IgD-negative memory B cell (primary cell): ENCODE results near the gene OLFM4. TPM values are rescaled to one million over a fixed set of nuclear protein-coding genes. Genes with fewer than 3 reads are reported as not detected.

Experiments used
- H3K27ac Mint-ChIP-seq, 3 donors: one replicate each; pipeline ENCODE4 v1.8.0; 2020 to 2022; ENCODE audit warnings: mild to moderate bottlenecking in 3 of 3, mixed read lengths in 3 of 3, moderate library complexity in 1 of 3
- H3K27me3 Mint-ChIP-seq: one replicate; pipeline ENCODE4 v1.8.0; 2021; ENCODE audit warnings: mixed read lengths
- H3K36me3 Mint-ChIP-seq: one replicate; pipeline ENCODE4 v1.8.0; 2020; ENCODE audit warnings: mild to moderate bottlenecking, mixed read lengths
- H3K4me1 Mint-ChIP-seq, 3 donors: one replicate each; pipeline ENCODE4 v1.8.0; 2020 to 2022; ENCODE audit warnings: mixed read lengths in 3 of 3, mild to moderate bottlenecking in 1 of 3
- H3K4me3 Mint-ChIP-seq, 4 donors: one replicate each; pipeline ENCODE4 v1.8.0; 2020 to 2022; ENCODE audit warnings: mild to moderate bottlenecking in 4 of 4, mixed read lengths in 4 of 4, moderate library complexity in 3 of 4
- H3K9me3 Mint-ChIP-seq, 3 donors: one replicate each; pipeline ENCODE4 v1.8.0; 2020 to 2021; ENCODE audit warnings: mixed read lengths in 3 of 3, mild to moderate bottlenecking in 1 of 3
- polyA plus RNA-seq: library from polyadenylated mRNA; unstranded; fragments of 300-500 nt; fragmentation: Illumina TruSeq; gene quantifications from one replicate; pipeline ENCODE4 v1.2.3, GENCODE V29; 2021

Gene OLFM4
- polyA plus RNA-seq, 1 donor from 2014 or later: not detected

GRCh38 chr13:53068585-53069520 is 40.2 kb downstream of the OLFM4 start:
- Mint-ChIP-seq H3K27me3 (peaks cover 4% of the 10 kb centered on the region), H3K36me3 (peaks cover 5% of the 10 kb centered on the region), H3K27ac (no peak overlapping the region), H3K4me3 (no peak overlapping the region), H3K4me1 (no peaks in the 10 kb centered on the region), H3K9me3 (peaks cover 0 to 2% (median 0%) of the 10 kb centered on the region in 3 donors)

GRCh38 chr13:53069800-53070199 is 41.2 kb downstream of the OLFM4 start:
- Mint-ChIP-seq H3K9me3 (peaks cover 0 to 2% (median 0%) of the 10 kb centered on the region in 3 donors), H3K36me3 (peaks cover 5% of the 10 kb centered on the region), H3K4me1 (no peaks in the 10 kb centered on the region), H3K4me3 (no peak overlapping the region), H3K27ac (no peak overlapping the region), H3K27me3 (peaks cover 4% of the 10 kb centered on the region)

GRCh38 chr13:53073711-53074110 is 45.1 kb downstream of the OLFM4 start:
- H3K4me3 Mint-ChIP-seq: no peak overlapping the region
- H3K27me3 Mint-ChIP-seq: peaks cover 2% of the 10 kb centered on the region
- peaks cover 0 to 4% (median 2%) of the 10 kb centered on the region in 3 donors for H3K9me3 Mint-ChIP-seq
- no peaks in the 10 kb centered on the region for H3K4me1 Mint-ChIP-seq
- no peak overlapping the region for H3K27ac Mint-ChIP-seq
- peaks cover 5% of the 10 kb centered on the region for H3K36me3 Mint-ChIP-seq

- Mint-ChIP-seq H3K4me1 (no peaks in the 10 kb centered on the region), H3K9me3 (peaks cover 0 to 8% (median 2%) of the 10 kb centered on the region in 3 donors), H3K27ac (no peak overlapping the region), H3K4me3 (no peak overlapping the region), H3K36me3 (peaks cover 5% of the 10 kb centered on the region), H3K27me3 (peaks cover 2% of the 10 kb centered on the region)
Measured at GRCh38 chr13:53074114-53074513, 45.5 kb downstream of the OLFM4 start.

- Mint-ChIP-seq H3K36me3 (peaks cover 5% of the 10 kb centered on the region), H3K27me3 (peaks cover 2% of the 10 kb centered on the region), H3K4me3 (no peak overlapping the region), H3K27ac (no peak overlapping the region), H3K9me3 (peaks cover 0 to 12% (median 2%) of the 10 kb centered on the region in 3 donors), H3K4me1 (no peaks in the 10 kb centered on the region)
Measured at GRCh38 chr13:53075356-53076041, 46.9 kb downstream of the OLFM4 start.

- Mint-ChIP-seq H3K27ac (no peak overlapping the region), H3K27me3 (peaks cover 2% of the 10 kb centered on the region), H3K9me3 (peaks cover 0 to 12% (median 0%) of the 10 kb centered on the region in 3 donors), H3K4me1 (no peaks in the 10 kb centered on the region), H3K36me3 (peaks cover 2% of the 10 kb centered on the region), H3K4me3 (no peak overlapping the region)
Measured at GRCh38 chr13:53079691-53080090, 51.1 kb downstream of the OLFM4 start.

- Mint-ChIP-seq H3K36me3 (no peaks in the 10 kb centered on the region), H3K4me1 (no peaks in the 10 kb centered on the region), H3K9me3 (peaks cover 0 to 4% (median 2%) of the 10 kb centered on the region in 3 donors), H3K4me3 (no peak overlapping the region), H3K27ac (no peak overlapping the region), H3K27me3 (no peaks in the 10 kb centered on the region)
Measured at GRCh38 chr13:53088871-53089270, 60.3 kb downstream of the OLFM4 start.

GRCh38 chr13:53089951-53090350 is 61.3 kb downstream of the OLFM4 start:
- no peaks in the 10 kb centered on the region for H3K36me3 Mint-ChIP-seq
- no peaks in the 10 kb centered on the region for H3K4me1 Mint-ChIP-seq
- no peak overlapping the region for H3K4me3 Mint-ChIP-seq
- peaks cover 0 to 4% (median 2%) of the 10 kb centered on the region in 3 donors for H3K9me3 Mint-ChIP-seq
- no peak overlapping the region for H3K27ac Mint-ChIP-seq
- no peaks in the 10 kb centered on the region for H3K27me3 Mint-ChIP-seq

GRCh38 chr13:53090461-53090860 is 61.8 kb downstream of the OLFM4 start:
- Mint-ChIP-seq H3K36me3 (no peaks in the 10 kb centered on the region), H3K27ac (no peak overlapping the region), H3K4me1 (no peaks in the 10 kb centered on the region), H3K4me3 (no peak overlapping the region), H3K27me3 (no peaks in the 10 kb centered on the region), H3K9me3 (peaks cover 0 to 4% (median 2%) of the 10 kb centered on the region in 3 donors)

GRCh38 chr13:53092931-53093330 is 64.3 kb downstream of the OLFM4 start:
- no peaks in the 10 kb centered on the region for H3K36me3 Mint-ChIP-seq
- H3K27me3 Mint-ChIP-seq: no peaks in the 10 kb centered on the region
- H3K9me3 Mint-ChIP-seq: peaks cover 0 to 4% (median 2%) of the 10 kb centered on the region in 3 donors
- no peak overlapping the region for H3K4me3 Mint-ChIP-seq
- no peak overlapping the region for H3K27ac Mint-ChIP-seq
- H3K4me1 Mint-ChIP-seq: no peaks in the 10 kb centered on the region

GRCh38 chr13:53098455-53098854 is 69.8 kb downstream of the OLFM4 start:
- Mint-ChIP-seq H3K27me3 (no peaks in the 10 kb centered on the region), H3K4me1 (no peaks in the 10 kb centered on the region), H3K4me3 (no peak overlapping the region), H3K9me3 (peaks cover 2 to 6% (median 3%) of the 10 kb centered on the region in 3 donors), H3K36me3 (no peaks in the 10 kb centered on the region), H3K27ac (no peak overlapping the region)

GRCh38 chr13:53100394-53101063 is 71.9 kb downstream of the OLFM4 start:
- no peak overlapping the region for H3K27ac Mint-ChIP-seq
- no peak overlapping the region for H3K4me3 Mint-ChIP-seq
- H3K4me1 Mint-ChIP-seq: no peaks in the 10 kb centered on the region
- peaks cover 1% of the 10 kb centered on the region for H3K27me3 Mint-ChIP-seq
- H3K36me3 Mint-ChIP-seq: no peaks in the 10 kb centered on the region
- peaks cover 2 to 6% (median 3%) of the 10 kb centered on the region in 3 donors for H3K9me3 Mint-ChIP-seq
